Measurements from ENCODE around the gene TPPP2. TPM values are rescaled to one million over a fixed set of nuclear protein-coding genes. Genes with fewer than 3 reads are reported as not detected.

The TPPP2 gene
- total RNA-seq, 1 experiment from 2014 or later: not detected

- ChIA-PET CTCF (interaction anchor here (1.1 kb wide), 1 partner anchor 32 kb away, joined by 4 read pairs; no protein-coding TSS in a partner anchor), POLR2A (no interaction called here)
- H3K36me3 ChIP-seq (ENCODE audit: control insufficient read depth, insufficient read depth, low read length): no peaks in the 10 kb centered on the region
- TF ChIP-seq, protein P1, sequence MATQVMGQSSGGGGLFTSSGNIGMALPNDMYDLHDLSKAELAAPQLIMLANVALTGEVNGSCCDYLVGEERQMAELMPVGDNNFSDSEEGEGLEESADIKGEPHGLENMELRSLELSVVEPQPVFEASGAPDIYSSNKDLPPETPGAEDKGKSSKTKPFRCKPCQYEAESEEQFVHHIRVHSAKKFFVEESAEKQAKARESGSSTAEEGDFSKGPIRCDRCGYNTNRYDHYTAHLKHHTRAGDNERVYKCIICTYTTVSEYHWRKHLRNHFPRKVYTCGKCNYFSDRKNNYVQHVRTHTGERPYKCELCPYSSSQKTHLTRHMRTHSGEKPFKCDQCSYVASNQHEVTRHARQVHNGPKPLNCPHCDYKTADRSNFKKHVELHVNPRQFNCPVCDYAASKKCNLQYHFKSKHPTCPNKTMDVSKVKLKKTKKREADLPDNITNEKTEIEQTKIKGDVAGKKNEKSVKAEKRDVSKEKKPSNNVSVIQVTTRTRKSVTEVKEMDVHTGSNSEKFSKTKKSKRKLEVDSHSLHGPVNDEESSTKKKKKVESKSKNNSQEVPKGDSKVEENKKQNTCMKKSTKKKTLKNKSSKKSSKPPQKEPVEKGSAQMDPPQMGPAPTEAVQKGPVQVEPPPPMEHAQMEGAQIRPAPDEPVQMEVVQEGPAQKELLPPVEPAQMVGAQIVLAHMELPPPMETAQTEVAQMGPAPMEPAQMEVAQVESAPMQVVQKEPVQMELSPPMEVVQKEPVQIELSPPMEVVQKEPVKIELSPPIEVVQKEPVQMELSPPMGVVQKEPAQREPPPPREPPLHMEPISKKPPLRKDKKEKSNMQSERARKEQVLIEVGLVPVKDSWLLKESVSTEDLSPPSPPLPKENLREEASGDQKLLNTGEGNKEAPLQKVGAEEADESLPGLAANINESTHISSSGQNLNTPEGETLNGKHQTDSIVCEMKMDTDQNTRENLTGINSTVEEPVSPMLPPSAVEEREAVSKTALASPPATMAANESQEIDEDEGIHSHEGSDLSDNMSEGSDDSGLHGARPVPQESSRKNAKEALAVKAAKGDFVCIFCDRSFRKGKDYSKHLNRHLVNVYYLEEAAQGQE (IDR thresholded peaks at IDR 0.05; ENCODE audit: insufficient read depth in 1 of 2, low read depth in 2 of 2, low read length in 1 of 2): no peak
- TF ChIP-seq CTCF (IDR thresholded peaks at IDR 0.05) (no peak), SIN3A (IDR thresholded peaks at IDR 0.05; ENCODE audit: borderline replicate concordance, insufficient read depth, low read depth, low read length) (no peak), POLR2AphosphoS5 (IDR thresholded peaks at IDR 0.05; ENCODE audit: low read depth, low read length) (no peak), TCF7L2 (IDR thresholded peaks at IDR 0.05; ENCODE audit: low read depth, low read length) (no peak)
- no TSS peak for BruUV-seq (replicated peaks)
- H3K4me3 ChIP-seq (ENCODE audit: low read depth in 2 of 2, low read length in 2 of 2): no peak overlapping the region
- intact Hi-C loops (cut with micrococcal nuclease; ENCODE audit: unreplicated experiment) (no loop called here), in situ Hi-C loops (cut with HindIII; ENCODE audit: low pct_unique_long_range_greater_than_20kb, low sequenced_read_pairs) (no loop called here)
- H3K27me3 ChIP-seq (ENCODE audit: control insufficient read depth, insufficient read depth, low read length): peaks cover 2% of the 10 kb centered on the region; the same call in 1 of the 2 replicates
- DNase-seq (ENCODE audit: low read depth, low spot score) (no peak), ATAC-seq (no peak)
- H3K9me3 ChIP-seq (ENCODE audit: control insufficient read depth, insufficient read depth, low read depth, low read length): no peaks in the 10 kb centered on the region
- H3K27ac ChIP-seq (ENCODE audit: low read length): no peak overlapping the region
- H3K4me1 ChIP-seq (ENCODE audit: control insufficient read depth, insufficient read depth, low read length): no peaks in the 10 kb centered on the region
These were observed 17.4 kb downstream of the TPPP2 start for GRCh38 chr14:21047378-21047781.

DNA sequence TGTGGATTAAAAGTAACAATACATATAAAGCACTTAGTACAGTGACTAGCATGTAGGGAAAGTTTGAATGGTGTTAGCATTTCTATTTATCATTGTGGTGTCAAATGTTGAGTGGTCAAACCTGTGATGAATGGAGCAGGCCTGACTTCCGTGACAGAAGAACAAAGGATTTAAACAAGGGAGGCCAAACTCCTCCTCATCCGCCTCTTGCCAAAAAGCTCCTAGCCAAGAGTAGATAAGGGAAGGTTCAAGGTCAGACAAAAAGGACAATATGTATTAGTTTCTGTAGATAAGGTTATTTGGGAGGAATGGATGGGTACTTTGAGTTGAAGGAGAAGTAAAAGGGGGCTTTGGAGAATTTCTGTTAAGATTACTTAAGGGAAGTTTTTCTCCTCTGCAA lies 18.6 kb downstream of the TPPP2 start:
- Histone ChIP-seq H3K27ac (ENCODE audit: low read length) (no peak overlapping the region), H3K36me3 (ENCODE audit: control insufficient read depth, insufficient read depth, low read length) (no peaks in the 10 kb centered on the region), H3K9me3 (ENCODE audit: control insufficient read depth, insufficient read depth, low read depth, low read length) (no peaks in the 10 kb centered on the region), H3K27me3 (ENCODE audit: control insufficient read depth, insufficient read depth, low read length) (peaks cover 2% of the 10 kb centered on the region; the same call in 1 of the 2 replicates), H3K4me1 (ENCODE audit: control insufficient read depth, insufficient read depth, low read length) (no peaks in the 10 kb centered on the region), H3K4me3 (ENCODE audit: low read depth in 2 of 2, low read length in 2 of 2) (no peak overlapping the region)
- DNase-seq (ENCODE audit: low read depth, low spot score) (no peak), ATAC-seq (no peak)
- in situ Hi-C loops (cut with HindIII; ENCODE audit: low pct_unique_long_range_greater_than_20kb, low sequenced_read_pairs): no loop called here
- BruUV-seq (replicated peaks): no TSS peak
- CTCF ChIA-PET: no interaction called here
- POLR2A ChIA-PET: no interaction called here
- intact Hi-C loops (cut with micrococcal nuclease; ENCODE audit: unreplicated experiment): no loop called here
- no peak for TF ChIP-seq SIN3A (IDR thresholded peaks at IDR 0.05; ENCODE audit: borderline replicate concordance, insufficient read depth, low read depth, low read length)
- no peak for TF ChIP-seq TCF7L2 (IDR thresholded peaks at IDR 0.05; ENCODE audit: low read depth, low read length)
- TF ChIP-seq CTCF (IDR thresholded peaks at IDR 0.05): no peak
- TF ChIP-seq, protein P1 (IDR thresholded peaks at IDR 0.05; ENCODE audit: insufficient read depth in 1 of 2, low read depth in 2 of 2, low read length in 1 of 2): no peak
- TF ChIP-seq POLR2AphosphoS5 (IDR thresholded peaks at IDR 0.05; ENCODE audit: low read depth, low read length): no peak
